SJCRH30 (cell line): ENCODE data around the gene FOXRED2. TPM values are rescaled to one million over a fixed set of nuclear protein-coding genes. Genes with fewer than 3 reads are reported as not detected.
A peak's percentile ranks its signal among the peaks of the same experiment; 100 is the strongest.

Experiments used
- DNase-seq, 2 experiments: peaks; one replicate each; pipeline ENCODE4 v3.0.0-alpha.2; 2015 to 2020
- H3K27ac ChIP-seq: fragments of 250-450 bp; sonication (Bioruptor Pico); 2 replicates; pipeline ENCODE4 v1.5.1; 2020; ENCODE audit warnings: mild to moderate bottlenecking, moderate library complexity
- H3K27me3 ChIP-seq: fragments of 250-450 bp; sonication (Bioruptor Pico); 2 replicates; pipeline ENCODE4 v1.5.1; 2020; ENCODE audit warnings: mild to moderate bottlenecking, moderate library complexity
- H3K36me3 ChIP-seq: fragments of 250-450 bp; sonication (Bioruptor Pico); 2 replicates; pipeline ENCODE4 v1.5.1; 2020; ENCODE audit warnings: mild to moderate bottlenecking, moderate library complexity
- H3K4me1 ChIP-seq: fragments of 250-450 bp; sonication (Bioruptor Pico); 2 replicates; pipeline ENCODE4 v1.5.1; 2020; ENCODE audit warnings: mild to moderate bottlenecking, moderate library complexity
- H3K4me3 ChIP-seq: fragments of 250-450 bp; sonication (Bioruptor Pico); 2 replicates; pipeline ENCODE4 v1.5.1; 2020; ENCODE audit warnings: mild to moderate bottlenecking, moderate library complexity
- H3K9me3 ChIP-seq: fragments of 250-450 bp; sonication (Bioruptor Pico); replicated peaks from 2 replicates; pipeline ENCODE4 v1.5.1; 2020; ENCODE audit warnings: mild to moderate bottlenecking, moderate library complexity
- total RNA-seq: library from RNA; depleted of rRNA; stranded (reverse); fragments of >200 nt; shearing (Covaris generic); gene quantifications from 2 replicates; pipeline ENCODE4 v1.2.3, GENCODE V29; 2014

FOXRED2 gene
- total RNA-seq, 1 experiment from 2014 or later, result 16.9 TPM

GRCh38 chr22:36497910-36498665, 8.8 kb downstream of the FOXRED2 start:
- no peak overlapping the region for H3K4me3 ChIP-seq
- H3K27me3 ChIP-seq, result no peaks in the 10 kb centered on the region
- H3K36me3 ChIP-seq, result peaks cover 13% of the 10 kb centered on the region
- no peaks in the 10 kb centered on the region for H3K9me3 ChIP-seq
- no peaks in the 10 kb centered on the region for H3K4me1 ChIP-seq
- H3K27ac ChIP-seq, result no peak overlapping the region
- DNase-seq, result no peak

GRCh38 chr22:36493690-36494110, 13.1 kb downstream of the FOXRED2 start:
- H3K4me3 ChIP-seq, result no peak overlapping the region
- no peaks in the 10 kb centered on the region for H3K4me1 ChIP-seq
- no peak overlapping the region for H3K27ac ChIP-seq
- H3K9me3 ChIP-seq, result no peaks in the 10 kb centered on the region
- no peaks in the 10 kb centered on the region for H3K27me3 ChIP-seq
- H3K36me3 ChIP-seq, result peaks cover 12% of the 10 kb centered on the region; the same call in 1 of the 2 replicates
- DNase-seq, result no peak

- Histone ChIP-seq H3K27ac (no peak overlapping the region), H3K36me3 (peaks cover 12% of the 10 kb centered on the region; the same call in 1 of the 2 replicates), H3K4me1 (no peaks in the 10 kb centered on the region)
Observed at GRCh38 chr22:36492109-36492508, 14.7 kb downstream of the FOXRED2 start.

GRCh38 chr22:36491155-36491554, 15.7 kb downstream of the FOXRED2 start:
- H3K36me3 ChIP-seq, result peaks cover 12% of the 10 kb centered on the region; the same call in 1 of the 2 replicates
- no peak overlapping the region for H3K4me3 ChIP-seq
- H3K4me1 ChIP-seq, result no peaks in the 10 kb centered on the region
- no peaks in the 10 kb centered on the region for H3K27me3 ChIP-seq
- DNase-seq, result no peak
- no peaks in the 10 kb centered on the region for H3K9me3 ChIP-seq
- no peak overlapping the region for H3K27ac ChIP-seq

More at GRCh38 chr22:36492109-36492508, 14.7 kb downstream of the FOXRED2 start:
- H3K9me3 ChIP-seq, result no peaks in the 10 kb centered on the region
- no peak overlapping the region for H3K4me3 ChIP-seq
- peak in 1 of 2 experiments; percentile 20 for DNase-seq
- no peaks in the 10 kb centered on the region for H3K27me3 ChIP-seq

GRCh38 chr22:36486619-36487384, 20.0 kb downstream of the FOXRED2 start:
- Histone ChIP-seq H3K4me3 (no peak overlapping the region), H3K27me3 (no peaks in the 10 kb centered on the region), H3K27ac (no peak overlapping the region), H3K9me3 (no peaks in the 10 kb centered on the region), H3K36me3 (no peaks in the 10 kb centered on the region), H3K4me1 (no peaks in the 10 kb centered on the region)
- DNase-seq, result peak; percentile 63 to 78

- Histone ChIP-seq H3K4me1 (peaks cover 12% of the 10 kb centered on the region), H3K4me3 (peak within 1 kb of the TSS; percentile 91), H3K9me3 (no peaks in the 10 kb centered on the region), H3K27me3 (no peaks in the 10 kb centered on the region), H3K27ac (peak within 1 kb of the TSS; percentile 98), H3K36me3 (no peaks in the 10 kb centered on the region; the same call in 1 of the 2 replicates)
- peak; percentile 97 for DNase-seq
Observed at GRCh38 chr22:36481393-36482168, 25.3 kb downstream of the FOXRED2 start, which contains the start of gene TXN2. Gene TXN2, minus strand, starts transcription at chr22:36481640. Its CDS starts 803 bp downstream, at chr22:36480837.

GRCh38 chr22:36480941-36481392, 25.9 kb downstream of the FOXRED2 start:
- Histone ChIP-seq H3K4me3 (peak overlapping the region; percentile 91), H3K27me3 (no peaks in the 10 kb centered on the region), H3K36me3 (no peaks in the 10 kb centered on the region; the same call in 1 of the 2 replicates), H3K9me3 (no peaks in the 10 kb centered on the region), H3K27ac (peak overlapping the region; percentile 98), H3K4me1 (peaks cover 12% of the 10 kb centered on the region)
- no peak for DNase-seq

- H3K4me1 ChIP-seq, result peaks cover 12% of the 10 kb centered on the region
- no peaks in the 10 kb centered on the region for H3K27me3 ChIP-seq
- no peaks in the 10 kb centered on the region for H3K9me3 ChIP-seq
- H3K4me3 ChIP-seq, result no peak overlapping the region
- H3K27ac ChIP-seq, result no peak overlapping the region
- peaks cover 11% of the 10 kb centered on the region for H3K36me3 ChIP-seq
- DNase-seq, result peak; percentile 55 to 67
Observed at GRCh38 chr22:36478966-36479365, 27.9 kb downstream of the FOXRED2 start.

- no peaks in the 10 kb centered on the region for H3K27me3 ChIP-seq
- no peak for DNase-seq
- no peak overlapping the region for H3K4me3 ChIP-seq
- H3K9me3 ChIP-seq, result no peaks in the 10 kb centered on the region
- no peak overlapping the region for H3K27ac ChIP-seq
- peaks cover 13% of the 10 kb centered on the region for H3K36me3 ChIP-seq
- H3K4me1 ChIP-seq, result peaks cover 38% of the 10 kb centered on the region
Observed at GRCh38 chr22:36475341-36475740, 31.5 kb downstream of the FOXRED2 start.

- DNase-seq, result no peak
- peak overlapping the region; percentile 67 for H3K27ac ChIP-seq
- no peaks in the 10 kb centered on the region for H3K9me3 ChIP-seq
- no peaks in the 10 kb centered on the region for H3K27me3 ChIP-seq
- H3K4me3 ChIP-seq, result no peak overlapping the region
- peaks cover 13% of the 10 kb centered on the region for H3K36me3 ChIP-seq
- peaks cover 47% of the 10 kb centered on the region for H3K4me1 ChIP-seq
Observed at GRCh38 chr22:36472689-36473088, 34.2 kb downstream of the FOXRED2 start.

GRCh38 chr22:36471341-36471821, 35.5 kb downstream of the FOXRED2 start:
- peak; percentile 47 to 52 for DNase-seq
- Histone ChIP-seq H3K27me3 (no peaks in the 10 kb centered on the region), H3K9me3 (no peaks in the 10 kb centered on the region), H3K27ac (peak overlapping the region; percentile 67), H3K36me3 (peaks cover 13% of the 10 kb centered on the region), H3K4me1 (peaks cover 60% of the 10 kb centered on the region), H3K4me3 (no peak overlapping the region)

GRCh38 chr22:36470994-36471331, 35.9 kb downstream of the FOXRED2 start:
- DNase-seq, result no peak
- Histone ChIP-seq H3K36me3 (peaks cover 13% of the 10 kb centered on the region), H3K27ac (peak overlapping the region; percentile 67)

GRCh38 chr22:36470162-36470993, 36.5 kb downstream of the FOXRED2 start:
- Histone ChIP-seq H3K27me3 (no peaks in the 10 kb centered on the region), H3K9me3 (no peaks in the 10 kb centered on the region), H3K27ac (0 out of 2 replicates have a peak overlapping the region, but pooled peaks have one; percentile 18), H3K4me3 (no peak overlapping the region), H3K4me1 (peaks cover 70% of the 10 kb centered on the region), H3K36me3 (peaks cover 8% of the 10 kb centered on the region)
- DNase-seq, result peak; percentile 80 to 90

More at GRCh38 chr22:36470994-36471331, 35.9 kb downstream of the FOXRED2 start:
- Histone ChIP-seq H3K27me3 (no peaks in the 10 kb centered on the region), H3K4me3 (no peak overlapping the region), H3K4me1 (peaks cover 64% of the 10 kb centered on the region), H3K9me3 (no peaks in the 10 kb centered on the region)
